ENCODE measurements around the gene TLE1.

Gene TLE1

DNA sequence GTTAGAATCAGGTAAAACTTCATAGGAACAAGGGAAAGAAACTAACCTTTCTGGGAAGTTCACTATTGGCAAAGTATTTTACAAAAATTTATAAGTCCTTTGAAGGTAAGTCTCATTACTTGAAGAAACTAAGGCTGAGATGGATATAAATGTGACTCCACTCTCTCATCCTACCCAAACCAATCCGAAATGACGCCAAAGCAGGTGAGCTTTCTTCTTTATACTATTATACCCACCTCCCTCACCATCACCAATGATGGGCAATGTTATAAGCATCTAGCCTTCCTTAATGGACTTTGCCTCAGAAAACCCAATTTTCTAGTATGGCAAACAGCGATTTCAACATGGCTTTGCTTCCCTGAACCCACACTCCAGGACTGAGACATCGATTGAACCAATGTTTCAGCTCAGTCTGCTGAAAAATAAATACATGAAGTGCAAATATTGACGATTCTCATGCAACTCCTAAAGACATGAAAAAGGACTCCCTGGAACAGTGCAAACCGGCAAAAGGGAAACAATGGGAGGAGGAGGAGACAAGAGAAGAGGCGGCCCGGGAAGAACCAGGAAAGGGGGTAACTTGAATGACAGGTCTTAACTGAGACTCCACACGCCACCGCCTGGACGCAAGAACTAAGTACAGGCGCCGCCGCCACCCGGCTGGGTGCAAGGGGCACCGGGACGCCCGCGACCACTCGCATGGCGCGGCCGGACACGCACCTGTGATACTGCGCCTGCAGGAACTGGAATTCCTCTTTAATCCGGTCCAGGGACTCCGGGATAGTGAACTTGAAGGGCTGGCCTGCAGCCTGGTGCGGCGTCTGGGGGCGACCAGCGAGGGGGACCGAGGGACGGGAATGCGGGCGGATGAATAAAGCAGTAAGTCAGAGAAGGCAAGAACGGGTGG is 2.5 kb downstream of the TLE1 start:
- peak; percentile 49 for DNase-seq

- no peak for DNase-seq
These were observed 3.4 kb downstream of the TLE1 start for GRCh38 chr9:81685763-81686613.

- no peak for DNase-seq
These were observed 4.7 kb downstream of the TLE1 start for GRCh38 chr9:81684635-81685034.

GRCh38 chr9:81683704-81684103 is 5.6 kb downstream of the TLE1 start:
- DNase-seq, result no peak

DNA sequence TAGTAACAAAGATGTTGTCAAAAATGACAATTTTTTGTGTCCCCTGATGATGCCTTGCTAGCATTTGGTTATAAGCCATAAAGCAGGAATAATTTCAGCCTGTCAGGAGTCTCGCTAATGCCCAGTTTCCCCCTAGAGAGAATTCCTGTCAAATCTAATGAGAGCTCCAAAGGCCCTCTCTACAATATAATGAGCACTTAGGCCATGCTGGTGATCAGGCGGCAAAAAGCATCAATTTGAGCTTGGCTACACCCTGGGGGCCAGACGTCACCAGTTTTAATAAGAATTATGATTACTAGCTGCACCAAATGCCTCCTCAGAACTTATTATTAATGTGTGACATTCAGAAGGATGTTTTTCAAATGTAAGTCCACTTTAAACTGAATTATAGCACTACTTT is 6.1 kb downstream of the TLE1 start:
- DNase-seq, result no peak

DNA sequence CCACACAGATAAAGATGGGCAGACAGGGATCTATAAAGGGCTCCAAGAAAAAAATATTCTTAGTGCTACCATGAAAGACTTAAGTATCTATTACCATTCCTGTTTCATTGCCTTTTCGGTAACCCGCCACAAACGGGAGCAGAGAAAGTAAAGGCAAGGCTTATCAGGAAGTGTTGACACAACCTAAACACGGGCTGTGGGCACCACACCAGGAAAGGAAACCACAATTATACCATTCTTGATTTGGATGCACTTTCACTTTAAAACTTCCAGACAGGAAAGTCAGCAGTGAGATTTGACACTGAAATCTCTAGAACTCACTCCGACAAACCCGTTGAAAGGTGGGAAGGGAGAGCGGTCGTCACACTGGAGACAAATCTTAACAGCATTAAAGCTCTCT is 6.5 kb downstream of the TLE1 start:
- DNase-seq, result no peak

DNA sequence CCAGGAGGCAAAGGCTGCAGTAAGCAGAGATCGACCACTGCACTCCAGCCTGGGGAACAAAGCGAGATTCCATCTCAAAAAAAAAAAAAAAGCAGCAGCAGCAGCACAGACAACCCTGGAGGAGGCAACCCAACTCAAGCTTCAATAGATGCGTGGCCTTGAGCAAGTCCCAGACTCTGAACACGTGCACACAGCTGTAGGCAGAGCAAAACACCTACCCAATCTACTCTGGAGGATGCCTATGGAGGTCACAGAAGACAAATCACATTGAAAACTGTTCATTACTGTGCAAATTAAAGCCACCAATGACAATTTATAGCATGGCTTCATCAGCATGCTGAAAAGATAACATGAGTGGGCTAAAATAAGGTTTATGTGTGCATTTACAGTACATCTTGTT is 7.2 kb downstream of the TLE1 start:
- no peak for DNase-seq

DNA sequence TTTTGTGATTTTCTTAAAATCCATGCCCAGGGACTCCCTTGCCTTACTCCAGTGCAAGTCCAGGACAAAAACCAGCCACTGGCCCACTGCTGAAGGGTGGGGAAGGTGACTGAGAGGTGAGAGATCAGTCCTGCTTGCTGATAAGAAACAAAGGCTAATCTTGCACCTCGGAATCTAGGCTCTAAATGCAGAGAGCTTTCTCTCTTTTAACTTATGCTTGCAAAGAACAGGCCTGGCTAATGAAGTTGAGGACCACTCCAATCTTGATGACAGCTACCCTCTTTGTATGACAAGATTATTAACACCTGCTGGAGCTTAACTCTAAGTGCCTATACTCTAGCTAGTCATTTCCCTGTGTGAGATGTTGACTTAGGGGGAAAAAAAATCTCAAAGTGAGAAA is 8.8 kb downstream of the TLE1 start:
- no peak for DNase-seq

GRCh38 chr9:81680006-81680405 is 9.3 kb downstream of the TLE1 start:
- no peak for DNase-seq

DNA sequence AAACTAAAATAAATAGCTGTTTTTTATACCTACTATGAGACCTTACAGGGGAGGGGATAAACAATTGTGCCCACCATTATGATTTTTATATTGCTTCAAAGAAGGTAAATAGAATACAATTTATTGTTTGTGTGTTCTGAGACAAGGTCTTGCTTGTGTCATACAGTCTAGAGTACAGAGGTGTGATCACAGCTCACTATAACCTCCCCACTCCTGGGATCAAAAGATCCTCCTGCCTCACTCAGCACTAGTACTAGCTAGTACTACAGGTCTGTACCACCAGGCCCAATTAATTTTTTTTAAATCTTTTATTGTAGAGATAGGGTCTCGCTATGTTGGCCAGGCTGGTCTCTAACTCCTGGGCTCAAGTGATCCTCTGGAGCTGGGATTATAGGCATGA is 11.3 kb downstream of the TLE1 start:
- DNase-seq, result no peak

GRCh38 chr9:81676395-81676794 is 13.0 kb downstream of the TLE1 start:
- no peak for DNase-seq

DNA sequence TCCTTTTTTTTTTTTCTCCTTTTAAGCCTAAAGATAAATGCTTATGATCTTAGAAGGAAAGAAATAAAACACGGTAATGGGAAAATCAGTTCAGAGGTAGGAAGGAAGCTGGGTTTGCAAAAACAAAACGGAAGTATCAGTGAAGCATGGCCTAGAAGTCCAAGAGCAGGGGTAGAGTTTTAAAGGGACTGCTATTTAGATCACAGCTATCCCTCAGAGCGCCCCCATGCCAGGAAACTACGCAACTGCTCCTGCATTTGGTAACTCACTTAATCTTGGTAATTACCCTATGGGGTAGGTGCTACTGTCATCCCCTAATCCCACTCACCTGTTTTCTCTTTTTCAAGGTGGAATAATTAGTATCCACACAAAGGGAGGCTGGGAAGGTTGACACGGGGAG is 16.0 kb downstream of the TLE1 start:
- DNase-seq, result no peak

- no peak for DNase-seq
These were observed 17.5 kb downstream of the TLE1 start for GRCh38 chr9:81671880-81672280.

GRCh38 chr9:81669866-81670265 is 19.5 kb downstream of the TLE1 start:
- DNase-seq, result no peak

- no peak for DNase-seq
These were observed 20.2 kb downstream of the TLE1 start for GRCh38 chr9:81669041-81669651.

DNA sequence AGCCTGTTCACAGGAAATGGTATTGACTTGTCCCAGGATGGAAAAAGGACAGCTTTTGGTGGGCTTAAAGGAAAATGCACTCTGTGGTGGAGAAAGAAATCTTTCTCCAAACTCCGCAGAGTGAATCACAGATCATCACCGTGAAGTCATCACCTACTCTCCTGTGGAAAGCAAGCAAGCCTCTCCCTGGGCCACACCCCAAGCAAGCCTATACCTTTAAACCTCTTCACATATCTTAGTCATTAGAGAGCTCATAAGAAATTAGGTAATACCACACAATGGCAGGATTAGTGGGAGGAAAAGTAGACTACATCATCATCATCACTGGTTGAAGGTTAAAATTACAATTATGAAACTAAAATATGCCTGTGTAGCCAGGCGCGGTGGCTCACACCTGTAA is 23.2 kb downstream of the TLE1 start:
- no peak for DNase-seq

DNA sequence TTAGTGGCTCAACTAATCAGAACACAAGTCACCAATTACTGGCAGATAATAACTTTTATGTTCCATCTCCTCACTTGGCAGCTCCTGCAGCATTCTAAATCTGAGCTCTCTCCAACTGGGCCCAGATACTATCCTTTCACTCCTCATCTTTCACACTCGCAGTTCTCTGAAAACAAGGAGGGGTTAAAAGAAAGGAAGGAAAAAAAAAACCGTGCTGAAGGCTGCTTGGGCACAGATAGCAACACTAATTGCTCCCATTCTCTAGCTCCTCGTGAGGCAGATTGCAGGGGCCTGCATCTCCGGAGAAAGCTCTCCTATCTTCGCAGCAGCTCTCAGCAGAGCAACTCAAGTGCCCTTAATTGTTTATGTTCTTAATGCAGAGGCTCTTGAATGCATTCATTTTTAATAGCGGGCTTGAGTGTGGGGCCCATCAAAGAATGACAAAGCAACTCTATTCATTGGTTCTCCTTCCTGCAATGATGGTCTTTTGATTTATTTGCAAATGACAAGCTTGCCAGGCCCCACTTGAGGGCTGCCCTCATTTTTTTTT is 23.9 kb downstream of the TLE1 start:
- peak; percentile 20 for DNase-seq

DNA sequence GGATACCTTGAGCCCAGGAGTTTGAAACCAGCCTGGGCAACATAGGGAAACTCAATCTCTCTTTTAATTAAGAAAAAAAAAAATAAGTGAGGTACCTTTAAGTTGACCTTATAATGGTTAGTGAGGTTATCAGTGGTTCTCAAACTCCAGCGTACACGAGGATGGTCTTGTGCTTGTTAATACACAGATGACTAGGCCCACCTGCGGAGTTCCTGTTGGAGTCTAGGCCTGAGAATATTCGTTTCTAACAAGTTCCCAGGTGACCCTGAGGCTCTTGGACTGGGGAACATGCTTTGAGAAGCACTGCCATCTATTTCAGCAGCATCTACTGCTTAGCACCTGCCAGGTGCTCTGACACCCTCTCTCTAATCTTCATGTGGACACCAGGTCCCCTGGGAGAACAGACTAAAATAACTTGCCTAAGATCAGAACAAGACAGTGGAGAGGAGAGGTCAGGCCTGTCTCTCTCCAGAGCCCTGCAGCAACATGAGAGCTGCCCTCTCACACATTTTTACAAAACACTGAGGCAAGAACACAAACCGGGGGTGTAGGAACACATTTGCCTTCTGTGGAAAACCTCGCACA is 24.6 kb downstream of the TLE1 start:
- DNase-seq, result no peak

DNA sequence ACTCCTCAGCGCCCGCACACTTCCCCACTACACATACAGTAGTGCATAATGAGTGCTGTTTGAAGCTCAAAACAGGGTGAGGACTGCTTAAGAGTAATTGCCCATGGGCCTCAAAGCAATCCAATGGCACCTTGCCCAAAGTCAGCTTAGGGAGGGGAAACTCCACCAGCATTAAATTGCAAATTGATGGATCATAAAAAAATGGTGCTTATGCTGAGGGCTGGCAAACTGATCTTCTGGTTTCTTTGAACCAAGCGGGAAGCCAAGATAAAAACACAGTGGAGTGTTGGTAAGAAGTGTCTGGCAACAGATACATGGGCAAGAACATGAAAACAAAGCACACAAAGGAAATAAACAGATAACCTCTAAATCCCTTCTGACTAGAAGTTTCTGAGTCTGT is 28.0 kb downstream of the TLE1 start:
- DNase-seq, result no peak

DNA sequence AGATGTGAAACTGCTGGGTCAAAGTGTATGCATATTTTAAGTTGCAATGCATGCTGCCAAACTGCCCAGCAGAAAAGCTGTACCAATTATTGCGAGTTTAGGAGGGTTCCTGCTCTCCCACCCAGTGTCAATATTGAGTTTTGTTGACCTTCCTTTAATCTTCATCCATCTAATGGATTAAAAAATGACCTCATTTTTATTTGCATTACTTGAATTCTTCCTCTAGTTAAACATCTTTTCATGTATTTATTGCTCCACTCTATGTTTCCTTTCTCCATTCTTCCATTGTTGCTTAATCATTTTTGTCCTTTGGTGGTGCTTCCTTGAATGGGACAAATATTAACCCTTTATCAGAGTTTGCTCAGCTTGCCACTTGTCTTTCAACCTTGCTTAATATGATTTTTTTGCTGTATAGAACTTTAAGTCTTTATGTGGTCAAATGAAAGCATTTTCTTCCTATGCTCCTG is 32.4 kb downstream of the TLE1 start:
- DNase-seq, result no peak

- DNase-seq, result no peak
These were observed 33.3 kb downstream of the TLE1 start for GRCh38 chr9:81656004-81656403.

GRCh38 chr9:81653240-81653639 is 36.1 kb downstream of the TLE1 start:
- no peak for DNase-seq
